Activated effector memory CD4-positive, alpha-beta T cell treated with anti-CD3 and anti-CD28 coated beads, Interleukin-2, amount 50 U/mL, for 16 hours (primary cell): ENCODE results near the gene TAGLN2.
A peak's percentile ranks its signal among the peaks of the same experiment; 100 is the strongest.
"Not testable (repeated sequence)": the region's sequence is repeated elsewhere in the genome, so short reads cannot be mapped to it uniquely, and the experiment has no call there.

Source experiments
- DNase-seq: peaks from one replicate; pipeline ENCODE4 v3.0.0-alpha.2; 2020

The TAGLN2 gene

DNA sequence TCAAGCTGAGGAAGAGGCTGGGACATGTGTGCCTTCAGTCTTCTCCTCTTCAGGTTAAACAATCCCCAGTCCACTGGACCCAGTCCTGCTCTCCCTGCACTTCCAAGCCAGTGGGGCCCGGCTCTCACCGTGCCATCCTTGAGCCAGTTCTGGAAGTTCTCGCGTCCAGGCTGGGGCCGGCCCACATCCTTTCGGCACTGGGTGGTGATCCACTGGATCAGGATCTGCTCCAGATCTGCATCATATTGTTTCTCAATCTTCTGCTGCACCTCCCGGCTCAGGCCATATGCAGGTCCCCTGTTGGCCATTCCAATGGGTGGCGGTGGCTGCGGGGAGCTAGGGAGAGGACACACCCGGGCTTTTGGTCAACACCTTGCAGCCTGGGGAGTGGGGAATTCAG, 5.1 kb downstream of the TAGLN2 start:
- DNase-seq, result no peak

DNA sequence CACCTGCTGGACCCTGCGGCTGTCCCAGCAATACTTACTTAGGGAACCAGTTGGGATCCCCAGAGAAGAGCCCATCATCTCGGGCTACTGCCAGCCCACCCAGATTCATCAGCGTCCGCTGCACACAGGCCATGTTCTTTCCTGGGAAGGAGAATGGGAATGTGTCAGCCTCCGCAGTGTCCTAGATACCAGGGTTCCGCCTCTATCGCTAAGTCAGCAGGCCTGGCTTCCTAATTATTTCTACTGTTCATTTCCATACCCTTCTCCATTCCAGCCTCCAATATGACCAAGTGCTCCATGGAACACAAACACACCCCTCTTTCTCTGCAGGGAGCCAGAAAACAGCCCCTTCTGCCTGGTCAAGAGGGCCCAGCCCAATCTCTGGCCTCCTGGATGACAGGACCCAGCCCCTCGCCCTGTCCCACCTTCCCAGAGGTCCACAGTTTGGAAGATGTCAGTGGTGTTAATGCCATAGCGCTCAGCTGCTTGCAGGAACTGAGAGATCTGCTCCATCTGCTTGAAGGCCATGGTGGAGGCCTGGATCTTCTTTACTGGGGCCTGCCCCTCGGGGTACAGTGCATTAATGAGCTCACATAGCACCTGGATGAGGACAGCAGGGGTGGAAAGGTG, 6.0 kb downstream of the TAGLN2 start:
- no peak for DNase-seq

DNA sequence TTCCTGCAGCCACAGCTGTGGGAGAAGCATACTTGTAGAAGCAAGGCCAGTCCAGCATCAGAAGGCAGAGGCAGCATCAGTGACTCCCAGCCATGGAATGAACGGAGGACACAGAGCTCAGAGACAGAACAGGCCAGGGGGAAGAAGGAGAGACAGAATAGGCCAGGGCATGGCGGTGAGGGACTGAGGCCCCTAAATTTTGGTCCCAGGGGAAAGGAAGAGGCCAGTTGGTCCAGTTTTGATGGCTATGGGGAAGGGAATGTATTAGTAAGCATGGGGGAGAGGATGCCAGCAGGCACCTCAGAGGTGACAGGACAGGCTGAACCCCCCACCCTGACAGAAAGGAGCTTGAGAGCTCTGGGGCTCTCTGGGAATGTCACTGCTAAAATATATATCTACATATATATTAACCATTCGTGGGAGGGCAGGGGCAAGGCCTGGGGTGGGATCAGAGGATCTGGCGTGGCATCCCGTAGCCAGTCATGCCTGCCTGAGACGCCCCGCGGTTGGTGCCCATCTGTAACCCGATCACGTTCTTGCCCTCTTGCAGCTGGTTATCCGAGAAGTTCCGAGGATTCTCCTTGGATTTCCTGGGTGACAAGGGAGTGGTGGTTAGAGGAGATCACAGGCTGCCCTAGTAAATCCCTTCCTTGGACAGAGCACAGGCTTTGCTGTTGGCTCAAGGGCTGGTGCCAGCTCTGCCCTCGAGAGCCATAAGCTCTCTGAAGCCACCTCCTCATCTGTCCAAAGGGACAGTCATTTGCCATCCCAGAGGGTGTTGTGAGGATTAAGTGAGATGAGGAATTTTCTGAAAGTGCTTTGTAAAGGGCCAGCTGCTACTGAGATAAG, 6.7 kb downstream of the TAGLN2 start:
- DNase-seq, result no peak

DNA sequence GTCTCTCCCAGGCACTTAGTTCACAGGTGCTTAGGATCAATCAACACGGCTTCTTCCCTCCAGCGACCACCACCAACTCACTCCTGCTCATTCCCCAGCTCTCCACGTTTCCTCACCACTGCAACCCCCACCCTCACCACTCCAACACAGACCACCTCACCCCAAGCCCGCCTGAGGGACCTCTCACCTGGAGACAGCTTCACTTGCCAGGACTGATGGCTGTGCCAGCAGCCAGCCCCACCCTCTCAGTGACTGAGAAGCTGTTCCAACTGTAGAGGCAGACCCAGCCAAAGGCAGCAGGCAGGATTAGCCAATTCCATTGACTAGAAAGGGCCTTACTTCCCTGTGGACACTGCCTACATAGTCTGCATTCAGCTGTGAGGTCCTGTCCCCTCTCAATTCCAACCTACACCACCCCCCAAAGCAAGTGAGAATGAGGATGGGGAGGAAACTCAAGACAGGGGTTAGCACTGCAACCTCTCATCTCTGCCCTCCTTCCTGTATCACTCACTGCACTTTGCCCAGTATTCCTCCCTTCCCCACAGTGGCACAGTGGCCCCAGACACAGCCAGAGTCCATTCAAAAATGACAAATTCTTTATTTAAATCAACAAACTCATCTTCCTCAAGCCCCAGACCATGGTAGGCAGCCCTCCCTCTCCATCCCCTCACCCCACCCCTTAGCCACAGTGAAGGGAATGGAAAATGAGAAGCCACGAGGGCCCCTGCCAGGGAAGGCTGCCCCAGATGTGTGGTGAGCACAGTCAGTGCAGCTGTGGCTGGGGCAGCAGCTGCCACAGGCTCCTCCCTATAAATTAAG, 7.6 kb downstream of the TAGLN2 start:
- no peak for DNase-seq

DNA sequence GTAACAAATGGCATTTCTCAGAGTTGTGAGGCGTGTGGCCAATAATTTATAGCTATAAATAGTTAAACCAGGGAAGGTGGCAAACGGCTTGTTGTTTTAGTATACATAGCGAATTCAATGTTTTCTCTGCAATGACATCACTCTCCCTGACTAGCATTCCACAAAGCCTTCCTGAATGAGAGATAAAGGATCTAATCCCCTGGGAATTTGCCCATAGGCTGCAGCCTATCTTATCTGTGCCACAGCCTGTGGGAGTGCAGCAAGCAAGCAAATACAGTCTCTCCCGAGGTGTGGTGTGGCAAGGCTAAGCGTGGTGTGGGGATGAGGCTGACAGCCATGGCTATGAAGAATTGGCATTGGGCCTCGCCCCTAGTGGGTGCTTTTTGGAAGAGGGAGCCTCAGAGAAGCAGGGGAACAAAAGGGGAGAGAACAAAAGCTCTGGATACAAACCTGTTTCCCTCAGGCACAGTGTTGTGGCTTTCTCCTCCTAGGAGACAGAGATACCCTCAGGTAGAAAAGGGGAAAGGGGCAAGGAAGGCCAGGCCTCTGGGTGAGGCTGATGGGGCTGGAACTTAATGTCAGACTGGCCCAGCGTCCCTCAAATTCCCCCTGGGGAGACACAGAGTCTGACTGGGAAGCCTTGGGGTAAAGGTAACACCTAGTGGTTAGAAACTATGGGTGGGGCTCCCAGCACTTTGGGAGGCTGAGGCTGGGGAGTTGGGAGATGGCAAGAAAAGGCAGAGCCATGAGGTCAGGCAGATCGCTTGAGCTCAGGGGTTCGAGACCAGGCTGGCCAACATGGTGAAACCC, 8.9 kb downstream of the TAGLN2 start:
- DNase-seq, result no peak

DNA sequence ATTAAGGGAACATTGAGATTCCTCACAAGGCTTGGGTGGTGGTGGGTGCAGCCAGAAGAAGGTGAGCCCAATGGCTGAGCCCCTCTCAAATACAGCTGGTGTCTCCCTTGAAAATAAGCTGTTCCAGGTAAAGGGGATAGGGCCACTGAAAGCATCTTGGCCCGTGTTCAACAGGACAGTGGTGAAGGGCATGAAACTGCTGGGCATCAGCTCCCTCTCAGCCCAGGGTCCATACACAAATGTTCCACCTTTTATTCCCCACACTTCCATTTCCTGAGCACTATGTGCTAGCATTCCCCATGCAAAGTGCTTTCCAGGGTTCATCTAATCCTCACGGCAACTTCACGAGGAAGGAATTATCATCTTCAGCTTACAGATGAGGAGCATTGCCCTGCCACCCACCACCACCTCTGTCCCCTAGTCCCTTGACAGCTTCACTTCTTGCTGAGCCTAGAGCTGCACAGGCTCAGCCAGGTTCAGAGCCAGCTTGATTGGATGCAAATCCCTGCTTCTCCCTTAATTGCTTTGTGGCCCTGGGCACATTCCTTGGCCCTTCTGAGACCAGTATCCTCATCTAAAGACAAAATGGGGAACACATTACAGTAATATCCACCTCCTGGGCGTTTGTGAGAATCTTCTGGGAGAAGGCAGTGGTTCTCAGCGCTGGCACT, 9.6 kb downstream of the TAGLN2 start:
- no peak for DNase-seq

DNA sequence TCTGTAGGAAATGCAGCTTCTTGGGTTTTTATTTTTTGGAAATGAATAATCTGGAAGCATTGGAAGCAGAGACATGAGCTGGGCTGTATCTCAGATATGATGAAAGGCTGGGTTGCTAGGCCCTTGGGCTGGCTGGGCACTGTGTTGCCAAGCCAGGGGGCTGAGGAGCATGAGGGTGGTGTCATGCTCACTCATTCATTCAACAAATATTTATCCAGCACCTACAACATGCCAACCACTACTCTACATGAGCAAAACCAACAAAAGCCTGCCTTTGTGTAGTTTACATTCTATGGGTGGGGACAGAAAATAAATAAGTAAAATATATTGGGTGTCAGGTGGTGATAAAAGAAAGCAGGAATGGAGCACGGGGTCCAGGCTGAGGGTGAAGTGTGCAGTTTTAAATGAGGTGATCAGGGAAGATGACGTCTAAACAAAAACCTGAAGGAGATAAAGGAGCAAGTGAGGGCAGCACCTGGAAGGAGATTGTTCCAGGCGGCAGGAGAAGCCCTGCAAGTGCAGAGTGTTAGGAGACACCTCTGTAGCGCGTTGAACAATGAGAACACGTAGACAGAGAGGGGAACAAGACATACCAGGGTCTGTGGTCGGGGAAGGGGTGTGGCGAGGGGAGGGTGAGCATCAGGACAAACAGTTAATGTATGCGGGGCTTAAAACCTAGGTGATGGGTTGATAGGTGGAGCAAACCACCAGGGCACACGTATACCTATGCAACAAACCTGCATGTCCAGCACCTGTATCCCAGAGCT, 10.9 kb downstream of the TAGLN2 start:
- DNase-seq, result no peak

DNA sequence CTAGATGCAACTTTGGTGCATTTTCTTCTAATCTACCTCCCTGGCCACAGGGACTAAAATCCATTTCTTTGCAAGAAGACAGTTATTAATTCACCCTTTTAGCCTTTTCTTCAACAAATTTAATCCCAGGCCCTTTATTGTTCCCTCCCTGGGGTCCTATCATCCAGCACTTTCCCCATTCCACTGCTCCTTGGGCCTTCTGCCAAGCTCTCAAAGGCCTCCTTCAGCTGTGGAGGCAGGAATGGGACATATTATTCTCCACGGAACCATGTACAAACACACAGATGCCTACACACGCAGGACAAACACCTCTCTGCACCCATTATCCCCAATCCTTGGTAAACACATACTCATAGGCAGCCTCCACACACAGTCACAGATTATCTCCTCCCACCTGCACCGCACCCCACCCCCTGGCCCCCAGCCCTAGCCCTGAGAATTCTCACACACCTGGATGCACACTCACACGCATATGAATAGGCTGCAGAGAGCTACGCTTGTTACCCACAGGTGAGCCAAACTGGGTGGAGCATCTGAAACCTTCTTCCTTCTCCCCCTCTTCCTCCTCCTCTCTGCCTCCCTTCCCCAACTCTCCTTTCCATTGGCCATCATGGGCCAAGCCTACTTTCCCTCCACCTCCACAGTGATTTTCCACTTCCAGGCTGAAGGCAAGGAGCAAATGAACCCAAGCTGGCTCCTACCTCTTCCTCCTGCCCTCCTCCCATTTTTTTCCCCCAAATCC, 11.7 kb downstream of the TAGLN2 start:
- DNase-seq, result no peak

DNA sequence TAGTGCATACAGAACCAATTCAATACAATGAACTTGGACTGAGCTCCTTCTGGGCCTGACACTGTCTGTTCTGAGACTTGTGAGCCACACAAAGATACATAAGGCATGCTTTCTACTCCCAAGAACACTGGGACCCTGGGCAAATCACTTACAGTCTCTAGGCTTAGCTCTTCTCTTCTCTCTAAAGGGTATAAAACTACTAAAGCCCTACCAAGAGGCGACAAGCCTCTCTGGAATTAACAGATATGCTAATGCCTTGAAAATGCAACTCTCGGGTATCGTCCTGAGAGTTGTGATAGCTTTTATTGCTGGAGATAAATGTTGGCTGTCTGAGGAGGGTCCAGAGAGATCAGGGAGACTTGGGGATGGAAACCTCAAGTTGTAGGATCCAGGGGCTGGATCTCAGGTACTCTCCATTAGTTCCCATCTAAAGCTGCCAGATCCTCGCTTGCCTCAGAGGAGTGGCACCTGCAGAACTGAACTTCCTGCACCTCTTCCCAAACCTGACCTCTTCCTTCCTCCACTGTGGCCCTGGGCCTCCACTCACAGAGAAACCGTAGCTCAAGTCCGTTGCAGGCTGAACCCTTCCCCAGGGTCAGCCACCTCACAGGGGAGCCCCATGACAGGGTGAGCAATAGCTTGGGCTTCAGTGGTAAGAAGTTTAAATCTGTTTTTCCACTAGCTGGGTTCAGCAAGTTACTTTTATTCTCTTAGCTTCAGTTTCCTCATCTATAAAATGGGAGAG, 13.8 kb downstream of the TAGLN2 start:
- no peak for DNase-seq

DNA sequence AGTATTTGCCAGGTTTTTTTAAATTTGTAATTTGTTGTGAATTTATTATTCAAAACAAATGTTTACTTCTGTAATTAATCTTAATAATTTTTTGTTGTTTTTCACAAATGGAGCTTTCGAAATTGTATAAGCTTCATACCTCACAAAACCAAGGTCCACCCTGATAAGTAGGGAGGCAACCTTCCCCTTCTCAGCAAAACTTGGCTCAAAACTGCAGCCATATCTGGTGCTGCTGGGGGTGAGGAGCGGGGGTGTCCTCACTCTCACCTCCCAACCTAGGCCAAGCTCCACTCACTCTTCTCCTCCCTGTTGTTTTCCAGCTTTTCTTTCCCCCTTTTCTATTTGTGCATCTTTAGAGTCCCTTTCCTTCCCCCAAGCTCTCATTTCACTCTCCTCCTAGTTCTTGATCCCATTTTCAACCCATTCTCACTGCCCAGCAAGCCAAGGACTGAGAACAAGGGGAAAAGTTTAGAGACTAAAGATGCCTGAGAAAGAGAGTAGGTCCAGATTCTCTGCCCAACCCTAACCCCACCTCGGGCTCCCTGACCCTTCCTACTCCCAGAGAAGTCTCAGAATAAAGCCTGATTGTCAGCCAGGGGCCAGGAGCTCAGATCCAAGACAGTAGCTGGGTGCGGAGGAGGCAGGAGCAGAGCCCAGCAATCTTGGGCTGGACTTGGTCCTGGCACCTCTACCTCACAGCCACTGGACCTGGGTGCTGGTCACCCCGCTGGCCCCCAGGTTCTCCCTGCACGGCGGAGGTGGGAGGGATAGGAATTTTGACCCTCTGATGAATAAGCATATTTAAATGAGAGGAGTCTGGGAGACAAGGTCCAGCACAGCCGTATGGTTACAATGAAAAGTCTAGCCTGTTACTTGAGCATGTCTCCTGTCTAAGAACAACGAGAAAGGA, 17.0 kb downstream of the TAGLN2 start:
- peak; percentile 43 for DNase-seq

DNA sequence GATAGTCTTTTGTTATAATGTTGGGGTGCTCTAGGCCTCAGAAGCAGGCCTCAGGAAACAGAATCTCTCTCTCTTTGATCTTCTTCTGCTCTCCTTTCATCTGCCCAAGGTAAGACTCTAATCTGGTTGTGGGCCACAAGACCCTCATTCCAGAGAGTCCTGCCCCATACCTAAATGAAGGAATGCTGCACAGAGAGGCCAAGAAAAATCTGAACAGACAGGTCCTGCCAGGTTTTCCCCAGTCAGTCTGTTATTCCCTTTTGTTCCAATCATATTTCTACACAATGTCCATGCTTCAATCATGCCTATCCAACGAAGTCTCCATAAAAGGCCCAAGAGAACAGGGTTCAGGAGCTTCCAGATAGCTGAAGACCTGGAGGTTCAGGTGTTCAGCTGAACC, 18.3 kb downstream of the TAGLN2 start:
- DNase-seq, result no peak

DNA sequence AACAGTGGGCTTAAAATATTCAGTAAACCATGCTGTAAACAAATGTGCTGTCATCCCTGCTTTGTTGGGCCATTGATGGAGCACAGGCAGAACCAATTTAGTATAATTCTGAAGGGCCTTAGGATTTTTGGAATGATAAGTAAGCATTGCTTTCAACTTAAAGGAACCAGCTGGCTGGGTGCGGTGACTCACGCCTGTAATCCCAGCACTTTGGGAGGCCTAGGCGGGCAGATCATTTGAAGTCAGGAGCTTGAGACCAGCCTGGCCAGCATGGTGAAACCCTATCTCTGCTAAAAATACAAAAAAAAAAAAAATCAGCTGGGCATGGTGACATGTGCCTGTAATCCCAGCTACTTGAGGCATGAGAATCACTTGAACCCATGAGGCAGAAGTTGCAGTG, 21.3 kb downstream of the TAGLN2 start:
- DNase-seq, result not testable (repeated sequence)

DNA sequence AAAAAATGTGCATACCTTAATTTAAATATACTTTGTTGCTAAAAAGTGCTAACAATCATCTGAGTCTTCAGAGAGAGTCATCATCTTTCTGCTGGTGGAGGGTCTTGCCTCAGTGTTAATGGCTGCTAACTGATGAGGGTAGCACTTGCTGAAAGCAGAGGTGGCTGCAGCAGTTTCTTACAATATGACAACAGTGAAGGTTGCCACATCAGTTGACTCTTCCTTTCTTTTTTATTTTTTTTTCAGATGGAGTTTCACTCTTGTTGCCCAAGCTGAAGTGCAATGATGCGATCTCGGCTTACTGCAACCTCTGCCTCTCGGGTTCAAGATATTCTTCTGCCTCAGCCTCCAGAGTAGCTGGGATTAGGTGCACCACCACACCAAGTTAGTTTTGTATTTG, 22.8 kb downstream of the TAGLN2 start:
- DNase-seq, result no peak

DNA sequence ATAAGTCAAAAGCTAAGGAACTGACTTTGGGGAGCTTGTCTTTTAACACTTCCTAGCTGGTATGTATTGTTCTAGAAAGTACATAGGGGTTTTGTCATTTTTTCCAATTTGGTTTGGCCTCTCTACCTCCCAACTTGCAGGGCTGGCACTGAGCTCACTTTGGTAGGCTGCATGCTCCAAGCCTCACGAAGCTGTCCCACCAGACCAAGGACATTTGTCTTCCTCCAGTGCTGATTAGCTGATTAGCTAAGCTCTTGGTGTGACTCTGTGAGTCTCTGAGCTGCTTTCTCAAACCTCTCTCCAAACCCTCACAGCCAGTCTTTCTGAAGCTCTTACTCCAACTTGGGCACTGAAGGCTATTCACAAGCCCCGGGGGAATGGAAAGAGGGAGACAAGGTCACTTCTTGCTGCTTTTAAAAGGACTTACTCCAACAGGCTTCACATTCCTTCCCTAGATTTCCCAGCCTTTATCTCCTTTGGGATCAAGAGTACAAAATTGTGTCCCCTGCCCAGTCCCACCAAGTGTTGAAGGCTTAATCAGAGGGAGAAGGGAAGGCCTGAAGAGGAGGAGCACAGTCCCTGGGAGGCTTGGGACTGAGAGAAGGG, 24.4 kb downstream of the TAGLN2 start:
- no peak for DNase-seq

DNA sequence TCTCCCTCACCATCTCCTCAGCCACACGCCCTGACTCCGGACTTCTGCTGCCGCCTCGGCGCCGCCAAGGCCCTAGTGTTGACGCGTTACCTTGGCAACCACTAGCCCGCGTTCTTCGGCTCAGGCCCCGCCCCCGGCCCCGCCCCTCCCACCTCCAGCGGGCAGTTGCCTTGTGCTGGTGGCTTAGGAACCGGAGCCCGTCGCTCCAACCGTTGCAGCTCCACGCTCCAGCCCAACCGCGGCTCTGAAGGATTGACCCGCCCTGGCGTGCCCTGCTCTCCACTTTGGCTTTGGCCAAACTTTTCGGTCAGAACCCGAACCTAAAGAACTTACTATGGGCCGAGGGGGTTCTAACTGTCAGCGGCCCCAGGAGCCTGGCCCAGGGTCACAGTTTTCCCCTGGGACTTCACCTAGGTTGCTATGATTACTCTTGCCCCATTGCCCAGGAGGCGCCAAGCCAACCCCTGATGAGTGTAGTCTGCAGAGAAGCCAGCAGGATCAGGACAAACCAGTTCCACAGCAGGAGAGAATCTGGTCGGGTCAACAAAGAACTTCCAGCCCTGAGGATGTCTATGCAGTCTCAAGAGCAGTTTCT, 25.1 kb downstream of the TAGLN2 start, which contains the start of gene CFAP45:
Gene CFAP45 (minus strand): TSS at position 80 of the 595 bp plus-strand sequence. CDS start 67 bp downstream, at position 13.
- no peak for DNase-seq

DNA sequence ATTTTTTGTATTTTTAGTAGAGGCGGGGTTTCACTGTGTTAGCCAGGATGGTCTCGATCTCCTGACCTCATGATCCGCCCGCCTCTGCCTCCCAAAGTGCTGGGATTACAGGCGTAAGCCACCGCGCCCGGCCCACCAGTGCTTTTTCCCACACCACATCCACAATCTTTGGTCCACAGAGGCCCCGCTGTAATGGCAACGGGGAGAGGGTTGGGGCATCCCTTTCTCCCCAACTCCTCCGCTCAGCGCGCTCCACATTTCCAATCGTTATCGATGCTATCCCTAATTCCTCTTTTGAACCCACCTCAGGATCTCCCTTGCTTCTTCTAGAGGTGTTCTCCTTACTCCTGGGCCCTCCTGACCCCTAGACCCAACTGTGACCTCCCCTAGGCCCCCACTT, 25.7 kb downstream of the TAGLN2 start:
- not testable (repeated sequence) for DNase-seq

DNA sequence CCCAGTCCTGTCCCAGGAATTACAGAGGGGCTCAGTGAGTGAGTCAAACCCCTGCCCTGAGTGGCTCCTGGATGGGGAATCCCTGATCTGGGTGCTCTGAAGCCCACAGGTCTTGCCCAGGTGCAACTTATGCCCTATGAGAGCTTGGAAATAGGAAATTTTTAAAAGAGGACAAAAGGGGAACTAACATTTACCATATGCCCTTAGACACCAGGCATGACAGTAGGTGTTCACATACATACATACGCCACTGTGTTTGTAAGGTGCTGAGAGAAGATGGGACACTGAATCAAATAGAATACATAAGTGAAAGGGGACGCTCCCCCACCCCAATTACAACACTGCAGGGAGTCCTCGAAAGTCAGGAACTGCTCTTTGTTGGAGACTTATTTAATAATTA, 26.8 kb downstream of the TAGLN2 start:
- no peak for DNase-seq

DNA sequence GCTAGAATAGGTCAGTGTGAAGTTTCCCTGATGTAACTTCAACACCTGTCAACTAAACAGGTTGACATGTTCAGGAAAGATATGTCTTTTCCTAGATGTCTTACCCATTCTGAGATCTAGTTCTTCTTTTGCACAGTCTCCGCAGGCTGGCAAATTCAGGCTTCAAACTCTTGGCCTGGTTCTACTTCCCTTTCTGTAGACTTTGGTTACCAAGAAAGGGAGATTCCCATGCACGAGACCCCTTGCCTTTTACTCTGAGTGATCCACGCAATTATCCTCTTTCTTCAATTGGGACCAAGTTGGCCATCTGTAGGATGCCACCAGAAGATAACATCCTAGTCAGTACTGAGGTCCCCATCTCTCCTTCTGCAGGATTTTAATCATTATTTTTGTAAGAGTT, 27.3 kb downstream of the TAGLN2 start:
- DNase-seq, result no peak
